H9 (cell line): ENCODE measurements around the gene VASN. TPM values are rescaled to one million over a fixed set of nuclear protein-coding genes. Genes with fewer than 3 reads are reported as not detected.

Experiments
- DNase-seq: peaks from one replicate; pipeline ENCODE4 v3.0.0-alpha.2; 2017
- H2AFZ ChIP-seq: one replicate; pipeline ENCODE4 v1.6.1; 2013; ENCODE audit warnings: mild to moderate bottlenecking, low read length, control low read depth, moderate library complexity
- H2AK5ac ChIP-seq: 2 replicates; pipeline ENCODE4 v1.6.1; 2013; ENCODE audit warnings: low read length, control low read depth, mixed read lengths; ENCODE audit not compliant: insufficient read length
- H2BK120ac ChIP-seq: one replicate; pipeline ENCODE4 v1.6.1; 2013; ENCODE audit warnings: low read depth, mild to moderate bottlenecking, low read length, control low read depth, inconsistent platforms; ENCODE audit not compliant: poor library complexity, severe bottlenecking
- H2BK12ac ChIP-seq: 2 replicates; pipeline ENCODE4 v1.6.1; 2013; ENCODE audit warnings: low read length, control low read depth, mixed read lengths, low read depth; ENCODE audit not compliant: insufficient read length
- H2BK15ac ChIP-seq: 2 replicates; pipeline ENCODE4 v1.6.1; 2013; ENCODE audit warnings: low read depth, low read length, control low read depth
- H2BK20ac ChIP-seq: one replicate; pipeline ENCODE4 v1.6.1; 2013; ENCODE audit warnings: low read depth, mild to moderate bottlenecking, low read length, control low read depth, inconsistent platforms; ENCODE audit not compliant: poor library complexity, severe bottlenecking
- H2BK5ac ChIP-seq: 2 replicates; pipeline ENCODE4 v1.6.1; 2013; ENCODE audit warnings: low read length, control low read depth, mixed read lengths; ENCODE audit not compliant: insufficient read length
- H3K14ac ChIP-seq: 2 replicates; pipeline ENCODE4 v1.6.1; 2013; ENCODE audit warnings: low read length, control low read depth; ENCODE audit not compliant: insufficient read depth
- H3K18ac ChIP-seq: 2 replicates; pipeline ENCODE4 v1.6.1; 2013; ENCODE audit warnings: low read depth, mild to moderate bottlenecking, mixed read lengths, low read length, control low read depth; ENCODE audit not compliant: insufficient read length
- H3K23ac ChIP-seq: 2 replicates; pipeline ENCODE4 v1.6.1; 2013; ENCODE audit warnings: low read length, control low read depth, mixed read lengths, low read depth; ENCODE audit not compliant: insufficient read length
- H3K23me2 ChIP-seq: 2 replicates; pipeline ENCODE4 v1.6.1; 2013; ENCODE audit warnings: low read depth, mild to moderate bottlenecking, mixed read lengths, low read length, control low read depth; ENCODE audit not compliant: insufficient read length, poor library complexity, severe bottlenecking
- H3K27ac ChIP-seq: 2 replicates; pipeline ENCODE4 v1.5.1; 2013; ENCODE audit warnings: low read length, control low read depth, mixed read lengths, low read depth; ENCODE audit not compliant: insufficient read length
- H3K27me3 ChIP-seq: 2 replicates; pipeline ENCODE4 v1.6.1; 2013; ENCODE audit warnings: low read length, control low read depth, inconsistent platforms; ENCODE audit not compliant: insufficient read depth
- H3K4ac ChIP-seq: 2 replicates; pipeline ENCODE4 v1.6.1; 2013; ENCODE audit warnings: low read depth, mild to moderate bottlenecking, control low read depth, inconsistent platforms, low read length, moderate library complexity
- H3K4me1 ChIP-seq: 2 replicates; pipeline ENCODE4 v1.6.1; 2013; ENCODE audit warnings: low read length, control low read depth, inconsistent platforms; ENCODE audit not compliant: insufficient read depth
- H3K4me2 ChIP-seq: 2 replicates; pipeline ENCODE4 v1.6.1; 2013; ENCODE audit warnings: low read length, control low read depth, mixed read lengths; ENCODE audit not compliant: insufficient read length, insufficient read depth
- H3K56ac ChIP-seq: 2 replicates; pipeline ENCODE4 v1.6.1; 2013; ENCODE audit warnings: low read depth, mild to moderate bottlenecking, mixed read lengths, low read length, control low read depth; ENCODE audit not compliant: insufficient read length
- H3K79me1 ChIP-seq: 2 replicates; pipeline ENCODE4 v1.6.1; 2013; ENCODE audit warnings: low read depth, mild to moderate bottlenecking, moderate library complexity, low read length, control low read depth, inconsistent platforms; ENCODE audit not compliant: insufficient read depth, poor library complexity, severe bottlenecking
- H3K79me2 ChIP-seq: 2 replicates; pipeline ENCODE4 v1.6.1; 2013; ENCODE audit warnings: low read length, control low read depth, inconsistent platforms; ENCODE audit not compliant: insufficient read depth
- H3K9ac ChIP-seq: 2 replicates; pipeline ENCODE4 v1.6.1; 2013; ENCODE audit warnings: low read length, control low read depth, mixed read lengths; ENCODE audit not compliant: insufficient read length; ENCODE audit errors: extremely low read depth
- H3K9me3 ChIP-seq: one replicate; pipeline ENCODE4 v1.6.1; 2013; ENCODE audit warnings: low read depth, low read length, inconsistent platforms; ENCODE audit not compliant: control insufficient read depth
- H3T11ph ChIP-seq: one replicate; pipeline ENCODE4 v1.6.1; 2013; ENCODE audit warnings: mild to moderate bottlenecking, low read length, control low read depth, inconsistent platforms
- H4K20me1 ChIP-seq: one replicate; pipeline ENCODE4 v1.6.1; 2013; ENCODE audit not compliant: control insufficient read depth, insufficient read length, insufficient read depth
- H4K5ac ChIP-seq: 2 replicates; pipeline ENCODE4 v1.6.1; 2013; ENCODE audit warnings: low read depth, mild to moderate bottlenecking, mixed read lengths, low read length, control low read depth; ENCODE audit not compliant: insufficient read length
- H4K8ac ChIP-seq: replicated peaks from 2 replicates; pipeline ENCODE4 v1.6.1; 2013; ENCODE audit warnings: low read length, control low read depth, mixed read lengths, low read depth; ENCODE audit not compliant: insufficient read length
- H4K91ac ChIP-seq: 2 replicates; pipeline ENCODE4 v1.6.1; 2013; ENCODE audit warnings: low read depth, mild to moderate bottlenecking, moderate library complexity, mixed read lengths, low read length, control low read depth; ENCODE audit not compliant: insufficient read length
- H3K27ac Mint-ChIP-seq, 3 experiments: 2 replicates in 2 of 3; 3 replicates in 1 of 3; pipeline ENCODE4 v1.8.0; 2020 to 2021; ENCODE audit warnings: mixed read lengths in 3 of 3, mild to moderate bottlenecking in 1 of 3, moderate library complexity in 1 of 3
- H3K27me3 Mint-ChIP-seq: 2 replicates; pipeline ENCODE4 v1.8.0; 2021; ENCODE audit warnings: low read depth, mild to moderate bottlenecking, moderate library complexity, mixed read lengths
- H3K36me3 Mint-ChIP-seq, 3 experiments: 2 replicates in 2 of 3; 3 replicates in 1 of 3; pipeline ENCODE4 v1.8.0; 2020 to 2021; ENCODE audit warnings: low read depth in 3 of 3, mixed read lengths in 3 of 3; ENCODE audit not compliant: insufficient read depth in 1 of 3
- H3K4me1 Mint-ChIP-seq, 2 experiments: 2 replicates each; pipeline ENCODE4 v1.8.0; 2020; ENCODE audit warnings: mixed read lengths in 2 of 2
- H3K4me3 Mint-ChIP-seq, 2 experiments: 2 replicates in 1 of 2; 3 replicates in 1 of 2; pipeline ENCODE4 v1.8.0; 2020 to 2021; ENCODE audit warnings: mild to moderate bottlenecking in 2 of 2, mixed read lengths in 2 of 2, moderate library complexity in 1 of 2
- H3K9me3 Mint-ChIP-seq, 2 experiments: 2 replicates in 1 of 2; 3 replicates in 1 of 2; pipeline ENCODE4 v1.8.0; 2020; ENCODE audit warnings: mild to moderate bottlenecking in 2 of 2, mixed read lengths in 2 of 2, moderate library complexity in 1 of 2
- WGBS: extraction: QIAGEN DNeasy Blood & Tissue Kit; methylation state at CpG from one replicate; pipeline ENCODE4 v1.1.7; 2013; ENCODE audit warnings: missing lambda C conversion rate, low lambda C conversion rate, mixed read lengths; ENCODE audit not compliant: insufficient read length; ENCODE audit errors: extremely low coverage; 5-methylcytosine and 5-hydroxymethylcytosine counted together
- total RNA-seq: library from RNA; stranded (reverse); gene quantifications from 2 replicates; pipeline ENCODE4 v1.2.1, GENCODE V29; 2021
- TF ChIP-seq, protein P1 (sequence below): fragments of 200-600 bp; sonication (generic); conservative IDR thresholded peaks from 3 replicates; pipeline ENCODE4 v1.8.0; 2021; ENCODE audit warnings: antibody characterized with exemption, mild to moderate bottlenecking

VASN gene
- total RNA-seq, 1 experiment from 2014 or later, result 11.0 TPM

DNA sequence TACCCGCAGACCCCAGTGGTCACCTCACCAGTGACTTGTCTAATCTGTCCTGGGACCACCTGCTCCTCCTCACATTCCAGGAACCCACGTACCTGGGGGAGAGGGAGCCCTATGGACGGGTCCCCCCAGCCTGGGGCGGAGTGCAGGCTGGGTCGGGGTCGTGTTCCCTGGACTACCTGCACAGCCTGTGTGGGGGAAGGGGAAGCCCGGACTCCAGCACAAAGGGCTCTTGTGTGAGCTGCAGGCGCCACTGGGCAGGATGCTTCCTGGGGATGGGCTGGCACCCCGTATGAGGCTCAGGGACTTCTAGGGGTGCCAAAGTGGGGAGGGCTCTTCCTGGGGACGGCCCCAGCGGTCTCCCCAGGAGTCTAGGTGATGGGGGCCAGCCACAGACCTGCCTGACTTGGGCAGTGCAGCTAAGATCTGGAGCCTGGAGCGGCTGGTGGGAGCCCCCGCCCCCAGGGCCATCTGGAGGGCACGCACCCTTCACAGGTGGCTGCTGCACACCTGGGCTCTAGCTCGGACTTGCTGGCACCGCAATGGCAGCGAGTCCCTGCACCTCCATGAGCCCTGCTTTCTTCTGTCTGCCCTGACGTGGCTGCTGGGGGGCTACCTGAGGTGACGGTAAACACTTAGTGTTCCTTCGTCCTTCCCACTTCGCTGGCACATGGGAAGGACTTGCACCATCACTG, 7.5 kb downstream of the VASN start:
- H3T11ph ChIP-seq, result no peak overlapping the region
- Mint-ChIP-seq H3K4me1 (peaks cover 25 to 46% of the 10 kb centered on the region in 2 experiments), H3K36me3 (peaks cover 0 to 5% (median 3%) of the 10 kb centered on the region in 3 experiments; a peak in 3 of 7 replicates), H3K27ac (peak overlapping the region in 1 of 3 experiments; percentile 34; a peak in 1 of 7 replicates), H3K9me3 (no peaks in the 10 kb centered on the region), H3K4me3 (no peak overlapping the region), H3K27me3 (no peaks in the 10 kb centered on the region)
- H3K4ac ChIP-seq, result no peak overlapping the region
- no peak overlapping the region for H4K8ac ChIP-seq
- no CpG with 5 or more reads among the region's 21 CpGs for WGBS
- H2AFZ ChIP-seq, result no peak overlapping the region
- H3K27me3 ChIP-seq, result no peaks in the 10 kb centered on the region
- no peak overlapping the region for H3K14ac ChIP-seq
- no peak overlapping the region for H2BK20ac ChIP-seq
- H3K79me2 ChIP-seq, result peaks cover 1% of the 10 kb centered on the region; the same call in 1 of the 2 replicates
- H4K20me1 ChIP-seq, result no peaks in the 10 kb centered on the region
- no peak for DNase-seq
- H3K4me1 ChIP-seq, result peaks cover 6% of the 10 kb centered on the region; the same call in 1 of the 2 replicates
- no peaks in the 10 kb centered on the region for H3K23me2 ChIP-seq
- H2BK120ac ChIP-seq, result no peak overlapping the region
- no peak overlapping the region for H4K91ac ChIP-seq
- H3K56ac ChIP-seq, result no peak overlapping the region
- no peak overlapping the region for H4K5ac ChIP-seq
- no peak overlapping the region for H3K4me2 ChIP-seq
- TF ChIP-seq, protein P1, sequence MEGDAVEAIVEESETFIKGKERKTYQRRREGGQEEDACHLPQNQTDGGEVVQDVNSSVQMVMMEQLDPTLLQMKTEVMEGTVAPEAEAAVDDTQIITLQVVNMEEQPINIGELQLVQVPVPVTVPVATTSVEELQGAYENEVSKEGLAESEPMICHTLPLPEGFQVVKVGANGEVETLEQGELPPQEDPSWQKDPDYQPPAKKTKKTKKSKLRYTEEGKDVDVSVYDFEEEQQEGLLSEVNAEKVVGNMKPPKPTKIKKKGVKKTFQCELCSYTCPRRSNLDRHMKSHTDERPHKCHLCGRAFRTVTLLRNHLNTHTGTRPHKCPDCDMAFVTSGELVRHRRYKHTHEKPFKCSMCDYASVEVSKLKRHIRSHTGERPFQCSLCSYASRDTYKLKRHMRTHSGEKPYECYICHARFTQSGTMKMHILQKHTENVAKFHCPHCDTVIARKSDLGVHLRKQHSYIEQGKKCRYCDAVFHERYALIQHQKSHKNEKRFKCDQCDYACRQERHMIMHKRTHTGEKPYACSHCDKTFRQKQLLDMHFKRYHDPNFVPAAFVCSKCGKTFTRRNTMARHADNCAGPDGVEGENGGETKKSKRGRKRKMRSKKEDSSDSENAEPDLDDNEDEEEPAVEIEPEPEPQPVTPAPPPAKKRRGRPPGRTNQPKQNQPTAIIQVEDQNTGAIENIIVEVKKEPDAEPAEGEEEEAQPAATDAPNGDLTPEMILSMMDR, result no peak
- no peak overlapping the region for H2BK12ac ChIP-seq
- no peak overlapping the region for H2BK5ac ChIP-seq
- no peak overlapping the region for H3K18ac ChIP-seq
- no peak overlapping the region for H3K27ac ChIP-seq
- H3K23ac ChIP-seq, result no peak overlapping the region
- no peaks in the 10 kb centered on the region for H3K79me1 ChIP-seq
- H3K9ac ChIP-seq, result no peak overlapping the region
- H3K9me3 ChIP-seq, result no peaks in the 10 kb centered on the region
- no peak overlapping the region for H2BK15ac ChIP-seq
- H2AK5ac ChIP-seq, result no peak overlapping the region
